ENCODE measurements around the gene NR3C2.

GRCh38 chr4:148094149-148094548 lies 348.1 kb downstream of the NR3C2 start:
- TF ChIP-seq CTCF (conservative IDR thresholded peaks at IDR 0.05; ENCODE audit: low read depth, low read length): no peak
- no peak for TF ChIP-seq EZH2 (IDR thresholded peaks at IDR 0.05; ENCODE audit: low read length, unreplicated experiment)
